GM18867 (cell line): ENCODE measurements around the gene CIAO3.
"Not testable (repeated sequence)": the region's sequence is repeated elsewhere in the genome, so short reads cannot be mapped to it uniquely, and the experiment has no call there.

Experiments used
- ATAC-seq: cut with Tn5 transposase; IDR thresholded peaks from one replicate; pipeline ENCODE4 v1.9.1; 2021; ENCODE audit warnings: mild to moderate bottlenecking, moderate library complexity; ENCODE audit not compliant: unreplicated experiment

The CIAO3 gene

GRCh38 chr16:694863-695354 is 45.9 kb downstream of the CIAO3 start:
- ATAC-seq: no peak

GRCh38 chr16:694187-694862 is 46.5 kb downstream of the CIAO3 start:
- no peak for ATAC-seq

GRCh38 chr16:693766-694165 is 47.0 kb downstream of the CIAO3 start:
- no peak for ATAC-seq

- ATAC-seq: no peak
Observed at GRCh38 chr16:693364-693763, 47.4 kb downstream of the CIAO3 start.

GRCh38 chr16:692356-693108 is 48.3 kb downstream of the CIAO3 start:
- no peak for ATAC-seq

- ATAC-seq: not testable (repeated sequence)
Observed at GRCh38 chr16:691242-691641, 49.6 kb downstream of the CIAO3 start.

- no peak for ATAC-seq
Observed at GRCh38 chr16:689175-689897, 51.5 kb downstream of the CIAO3 start.

- ATAC-seq: no peak
Observed at GRCh38 chr16:687499-687898, 53.3 kb downstream of the CIAO3 start.

GRCh38 chr16:686459-687260 is 54.1 kb downstream of the CIAO3 start:
- ATAC-seq: no peak

- ATAC-seq: no peak
Observed at GRCh38 chr16:685967-686366, 54.8 kb downstream of the CIAO3 start.

- ATAC-seq: no peak
Observed at GRCh38 chr16:684961-685696, 55.7 kb downstream of the CIAO3 start.

- peak; percentile 68 for ATAC-seq
Observed at GRCh38 chr16:684071-684794, 56.6 kb downstream of the CIAO3 start, which contains the start of gene JMJD8. TSS of gene JMJD8 (minus strand) at chr16:684334. CDS start at chr16:684319, 15 bp downstream.

- ATAC-seq: no peak
Observed at GRCh38 chr16:683396-684070, 57.3 kb downstream of the CIAO3 start.

- no peak for ATAC-seq
Observed at GRCh38 chr16:682493-683395, 58.1 kb downstream of the CIAO3 start.

GRCh38 chr16:681746-682427 is 58.9 kb downstream of the CIAO3 start:
- ATAC-seq: no peak

GRCh38 chr16:680967-681745 is 59.6 kb downstream of the CIAO3 start:
- no peak for ATAC-seq

GRCh38 chr16:680625-680945 is 60.2 kb downstream of the CIAO3 start:
- ATAC-seq: no peak
